Immature natural killer cell (primary cell): ENCODE measurements around the gene LMO2. TPM values are rescaled to one million over a fixed set of nuclear protein-coding genes. Genes with fewer than 3 reads are reported as not detected.

ENCODE experiments used
- DNase-seq, 3 donors: peaks; one replicate each; pipeline ENCODE4 v3.0.0; 2022; ENCODE audit warnings: mixed read lengths in 1 of 3
- H3K27ac Mint-ChIP-seq, 6 donors: one replicate each; pipeline ENCODE4 v1.8.0; 2020; ENCODE audit warnings: mixed read lengths in 6 of 6, mild to moderate bottlenecking in 5 of 6, inconsistent platforms in 4 of 6, moderate library complexity in 3 of 6
- H3K27me3 Mint-ChIP-seq, 3 donors: one replicate each; pipeline ENCODE4 v1.8.0; 2020 to 2021; ENCODE audit warnings: low read depth in 3 of 3, mild to moderate bottlenecking in 3 of 3, mixed read lengths in 3 of 3, moderate library complexity in 3 of 3, inconsistent platforms in 1 of 3
- H3K36me3 Mint-ChIP-seq, 3 donors: one replicate each; pipeline ENCODE4 v1.8.0; 2020; ENCODE audit warnings: mixed read lengths in 3 of 3, inconsistent platforms in 2 of 3, mild to moderate bottlenecking in 2 of 3
- H3K4me1 Mint-ChIP-seq, 2 donors: one replicate each; pipeline ENCODE4 v1.8.0; 2020; ENCODE audit warnings: inconsistent platforms in 2 of 2, mild to moderate bottlenecking in 2 of 2, mixed read lengths in 2 of 2, moderate library complexity in 1 of 2
- H3K4me3 Mint-ChIP-seq, 5 donors: one replicate each; pipeline ENCODE4 v1.8.0; 2020; ENCODE audit warnings: mild to moderate bottlenecking in 5 of 5, mixed read lengths in 5 of 5, inconsistent platforms in 3 of 5, moderate library complexity in 3 of 5
- H3K9me3 Mint-ChIP-seq, 6 donors: one replicate each; pipeline ENCODE4 v1.8.0; 2020; ENCODE audit warnings: mild to moderate bottlenecking in 6 of 6, mixed read lengths in 6 of 6, inconsistent platforms in 4 of 6, moderate library complexity in 3 of 6
- polyA plus RNA-seq, 3 donors: library from polyadenylated mRNA; unstranded; fragments of 300-500 nt; fragmentation: Illumina TruSeq; gene quantifications; one replicate each; pipeline ENCODE4 v1.2.3, GENCODE V29; 2021

The LMO2 gene
- polyA plus RNA-seq, 3 donors from 2014 or later, result 0.31 to 2.8 (median 1.9) TPM

GRCh38 chr11:33909150-33909549 is 17.3 kb upstream of the LMO2 start:
- peaks cover 6 to 31% (median 10%) of the 10 kb centered on the region in 3 donors for H3K27me3 Mint-ChIP-seq
- H3K27ac Mint-ChIP-seq, result no peak overlapping the region
- no peaks in the 10 kb centered on the region for H3K9me3 Mint-ChIP-seq
- H3K36me3 Mint-ChIP-seq, result peaks cover 0 to 6% (median 4%) of the 10 kb centered on the region in 3 donors
- DNase-seq, result no peak
- H3K4me3 Mint-ChIP-seq, result no peak overlapping the region
- peaks cover 2 to 16% of the 10 kb centered on the region in 2 donors for H3K4me1 Mint-ChIP-seq

DNA sequence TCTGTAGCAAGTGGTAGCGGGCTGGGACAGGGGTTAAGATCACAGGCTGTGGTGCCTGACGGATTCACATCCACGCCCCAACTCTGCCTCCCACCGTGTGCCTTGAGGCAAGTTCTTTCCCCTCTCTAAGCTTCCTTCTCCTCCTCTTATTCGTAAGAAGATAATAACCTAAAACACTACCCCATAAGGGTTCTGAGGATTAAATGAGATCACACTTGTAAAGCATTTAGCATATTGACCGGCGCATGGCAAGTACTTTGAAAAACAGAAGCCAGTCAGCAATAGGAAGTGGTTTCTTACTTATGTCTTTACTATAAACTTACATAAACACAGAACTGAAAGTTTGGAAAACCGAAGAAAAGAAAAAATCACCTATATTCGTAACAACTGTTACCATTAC is 15.5 kb upstream of the LMO2 start:
- no peaks in the 10 kb centered on the region for H3K9me3 Mint-ChIP-seq
- H3K36me3 Mint-ChIP-seq, result no peaks in the 10 kb centered on the region
- H3K27ac Mint-ChIP-seq, result no peak overlapping the region
- peaks cover 7 to 30% (median 16%) of the 10 kb centered on the region in 3 donors for H3K27me3 Mint-ChIP-seq
- H3K4me1 Mint-ChIP-seq, result peaks cover 2 to 11% of the 10 kb centered on the region in 2 donors
- no peak overlapping the region for H3K4me3 Mint-ChIP-seq
- no peak for DNase-seq

GRCh38 chr11:33906484-33907186 is 14.8 kb upstream of the LMO2 start:
- Mint-ChIP-seq H3K36me3 (no peaks in the 10 kb centered on the region), H3K4me1 (peaks cover 2 to 7% of the 10 kb centered on the region in 2 donors), H3K9me3 (peaks cover 0 to 1% (median 0%) of the 10 kb centered on the region in 6 donors), H3K27ac (no peak overlapping the region), H3K4me3 (no peak overlapping the region), H3K27me3 (peaks cover 9 to 27% (median 16%) of the 10 kb centered on the region in 3 donors)
- DNase-seq, result no peak

- Mint-ChIP-seq H3K36me3 (peaks cover 0 to 6% (median 0%) of the 10 kb centered on the region in 3 donors), H3K27ac (no peak overlapping the region), H3K4me1 (peaks cover 2 to 7% of the 10 kb centered on the region in 2 donors), H3K4me3 (no peak overlapping the region), H3K9me3 (peaks cover 0 to 1% (median 0%) of the 10 kb centered on the region in 6 donors), H3K27me3 (peaks cover 7 to 32% (median 22%) of the 10 kb centered on the region in 3 donors)
- DNase-seq, result no peak
Measured at GRCh38 chr11:33904102-33904501, 12.2 kb upstream of the LMO2 start.

DNA sequence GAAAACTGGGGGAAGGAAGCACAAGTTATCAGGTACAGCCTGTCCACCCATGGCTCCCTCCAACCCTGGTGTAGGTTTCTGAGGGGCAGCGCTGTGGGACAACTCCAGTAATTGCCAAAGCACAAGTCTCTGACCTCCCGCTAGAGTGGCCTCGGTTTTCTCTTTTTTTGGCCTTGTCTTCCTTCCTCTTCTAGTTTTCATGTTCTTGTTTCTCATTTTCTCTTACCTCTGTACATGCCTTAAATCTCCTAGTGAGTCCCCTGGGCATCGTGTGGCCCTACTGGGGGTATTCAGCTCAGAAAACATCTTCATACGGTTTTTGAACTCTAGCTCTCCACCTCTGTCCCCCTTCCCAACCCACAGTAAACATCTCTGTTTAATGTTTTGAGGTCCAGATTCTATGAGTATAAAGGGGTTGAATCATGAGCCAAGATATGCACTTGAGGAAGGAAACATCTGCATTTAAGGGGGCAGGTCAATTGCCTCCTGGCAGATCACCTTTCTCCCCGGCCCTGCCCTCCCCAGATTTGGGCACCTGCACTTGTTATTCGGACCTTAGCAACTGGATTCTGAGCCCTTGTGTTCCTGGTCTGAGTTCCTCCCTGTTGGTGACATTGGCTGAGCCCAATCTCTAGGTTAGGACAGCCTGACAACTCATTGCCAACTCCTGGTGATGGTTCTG is 8.4 kb upstream of the LMO2 start:
- no peak overlapping the region for H3K4me3 Mint-ChIP-seq
- no peak overlapping the region for H3K27ac Mint-ChIP-seq
- peaks cover 0 to 1% (median 0%) of the 10 kb centered on the region in 6 donors for H3K9me3 Mint-ChIP-seq
- peaks cover 3 to 18% of the 10 kb centered on the region in 2 donors for H3K4me1 Mint-ChIP-seq
- DNase-seq, result no peak
- peaks cover 14 to 30% (median 19%) of the 10 kb centered on the region in 3 donors for H3K27me3 Mint-ChIP-seq
- H3K36me3 Mint-ChIP-seq, result peaks cover 0 to 6% (median 3%) of the 10 kb centered on the region in 3 donors

GRCh38 chr11:33899400-33900037 is 7.6 kb upstream of the LMO2 start:
- no peak overlapping the region for H3K27ac Mint-ChIP-seq
- H3K27me3 Mint-ChIP-seq, result peaks cover 17 to 28% (median 22%) of the 10 kb centered on the region in 3 donors
- H3K36me3 Mint-ChIP-seq, result peaks cover 0 to 6% (median 3%) of the 10 kb centered on the region in 3 donors
- peaks cover 0 to 1% (median 0%) of the 10 kb centered on the region in 6 donors for H3K9me3 Mint-ChIP-seq
- no peak overlapping the region for H3K4me3 Mint-ChIP-seq
- peaks cover 10 to 26% of the 10 kb centered on the region in 2 donors for H3K4me1 Mint-ChIP-seq
- no peak for DNase-seq

- Mint-ChIP-seq H3K4me3 (no peak overlapping the region), H3K4me1 (peaks cover 16 to 32% of the 10 kb centered on the region in 2 donors), H3K27me3 (peaks cover 21 to 27% (median 23%) of the 10 kb centered on the region in 3 donors), H3K9me3 (peaks cover 0 to 3% (median 0%) of the 10 kb centered on the region in 6 donors), H3K36me3 (peaks cover 0 to 6% (median 3%) of the 10 kb centered on the region in 3 donors), H3K27ac (no peak overlapping the region)
- DNase-seq, result no peak
Measured at GRCh38 chr11:33898957-33899356, 7.1 kb upstream of the LMO2 start.

GRCh38 chr11:33897761-33898375 is 6.0 kb upstream of the LMO2 start:
- H3K4me1 Mint-ChIP-seq, result peaks cover 26 to 43% of the 10 kb centered on the region in 2 donors
- peaks cover 0 to 7% (median 0%) of the 10 kb centered on the region in 6 donors for H3K9me3 Mint-ChIP-seq
- peaks cover 0 to 6% (median 3%) of the 10 kb centered on the region in 3 donors for H3K36me3 Mint-ChIP-seq
- DNase-seq, result no peak
- no peak overlapping the region for H3K4me3 Mint-ChIP-seq
- peaks cover 25 to 34% (median 29%) of the 10 kb centered on the region in 3 donors for H3K27me3 Mint-ChIP-seq
- no peak overlapping the region for H3K27ac Mint-ChIP-seq

DNA sequence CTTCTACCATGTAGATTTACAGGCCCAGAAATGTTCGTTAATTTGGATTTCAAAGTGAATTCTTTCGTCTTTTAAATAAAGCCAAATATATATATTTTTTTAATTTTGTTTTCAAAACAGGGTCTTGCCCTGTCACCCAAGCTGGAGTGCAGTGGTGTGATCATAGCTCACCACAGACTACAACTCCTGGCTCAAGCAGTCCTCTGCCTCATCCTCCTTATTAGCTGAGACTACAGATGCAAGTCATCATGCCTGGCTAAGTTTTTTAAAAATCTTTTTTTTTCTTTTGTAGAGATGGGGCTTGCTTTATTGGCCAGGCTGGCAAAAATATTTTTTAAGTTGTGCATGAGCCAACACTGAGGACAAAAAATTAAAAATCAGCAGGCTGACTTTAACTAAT is 5.0 kb upstream of the LMO2 start:
- peaks cover 23 to 42% (median 28%) of the 10 kb centered on the region in 3 donors for H3K27me3 Mint-ChIP-seq
- H3K9me3 Mint-ChIP-seq, result peaks cover 0 to 7% (median 0%) of the 10 kb centered on the region in 6 donors
- no peak for DNase-seq
- H3K4me3 Mint-ChIP-seq, result no peak overlapping the region
- no peak overlapping the region for H3K27ac Mint-ChIP-seq
- peaks cover 35 to 51% of the 10 kb centered on the region in 2 donors for H3K4me1 Mint-ChIP-seq
- peaks cover 0 to 6% (median 3%) of the 10 kb centered on the region in 3 donors for H3K36me3 Mint-ChIP-seq

- peaks cover 24 to 38% (median 32%) of the 10 kb centered on the region in 3 donors for H3K27me3 Mint-ChIP-seq
- peaks cover 0 to 6% (median 3%) of the 10 kb centered on the region in 3 donors for H3K36me3 Mint-ChIP-seq
- H3K9me3 Mint-ChIP-seq, result peaks cover 0 to 6% (median 0%) of the 10 kb centered on the region in 6 donors
- H3K27ac Mint-ChIP-seq, result no peak overlapping the region
- DNase-seq, result no peak
- peaks cover 37 to 62% of the 10 kb centered on the region in 2 donors for H3K4me1 Mint-ChIP-seq
- no peak overlapping the region for H3K4me3 Mint-ChIP-seq
Measured at GRCh38 chr11:33895752-33896137, 3.9 kb upstream of the LMO2 start.

DNA sequence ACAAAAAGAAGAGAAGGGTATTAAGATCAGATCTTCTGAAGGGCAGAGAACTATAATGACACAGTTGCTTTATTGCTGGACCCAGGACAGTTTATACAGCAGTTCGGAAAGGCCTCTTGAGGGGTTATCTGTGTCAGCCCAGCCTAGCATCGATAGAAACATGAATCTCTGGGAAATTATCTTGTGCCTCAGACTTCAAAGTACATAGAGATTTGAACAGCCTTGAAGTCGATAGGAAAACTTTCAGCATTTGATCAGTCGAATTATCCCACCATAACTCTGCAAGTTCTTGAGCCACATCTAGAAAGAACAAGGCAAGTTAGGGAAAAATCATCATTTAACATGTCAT is 2.5 kb upstream of the LMO2 start:
- Mint-ChIP-seq H3K27ac (peak overlapping the region in 5 of 6 donors; percentile 64 to 92 (median 75)), H3K36me3 (peaks cover 0 to 3% (median 0%) of the 10 kb centered on the region in 3 donors), H3K4me3 (peak overlapping the region; percentile 75 to 87 (median 86)), H3K4me1 (peaks cover 37 to 64% of the 10 kb centered on the region in 2 donors), H3K27me3 (peaks cover 24 to 34% (median 31%) of the 10 kb centered on the region in 3 donors), H3K9me3 (peaks cover 0 to 6% (median 0%) of the 10 kb centered on the region in 6 donors)
- DNase-seq, result no peak

- Mint-ChIP-seq H3K4me3 (peak overlapping the region; percentile 75 to 87 (median 86)), H3K9me3 (peaks cover 0 to 6% (median 0%) of the 10 kb centered on the region in 6 donors), H3K27me3 (peaks cover 24 to 36% (median 32%) of the 10 kb centered on the region in 3 donors), H3K36me3 (peaks cover 0 to 3% (median 0%) of the 10 kb centered on the region in 3 donors), H3K4me1 (peaks cover 37 to 64% of the 10 kb centered on the region in 2 donors), H3K27ac (peak overlapping the region; percentile 57 to 92 (median 70))
- DNase-seq, result peak; percentile 80 to 84 (median 82)
Measured at GRCh38 chr11:33893711-33894397, 2.0 kb upstream of the LMO2 start.
